ENCODE measurements around the gene NHEJ1. TPM values are rescaled to one million over a fixed set of nuclear protein-coding genes. Genes with fewer than 3 reads are reported as not detected.

The NHEJ1 gene
- total and polyA plus RNA-seq, 2 of the 13 experiments (the other 11 are each of a cell fraction or from before 2014, with no cell fraction given): 30.0 to 30.7 TPM

DNA sequence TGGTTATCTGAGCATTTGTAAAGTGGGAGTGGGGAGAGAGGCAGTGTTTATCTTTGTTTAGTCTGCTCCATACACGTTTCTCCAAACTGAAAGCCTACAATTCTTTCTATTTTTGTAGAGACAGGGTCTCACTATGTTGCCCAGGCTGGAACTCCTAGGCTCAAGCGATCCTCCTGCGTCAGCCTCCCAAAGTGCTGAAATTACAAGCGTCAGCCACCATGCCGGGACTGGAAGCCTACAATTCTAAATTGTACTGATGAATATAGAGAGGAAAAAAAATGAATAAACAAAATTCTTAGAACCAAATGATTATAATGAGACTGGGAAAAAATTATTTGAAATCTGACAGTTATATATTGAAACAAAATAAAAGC lies 44.5 kb upstream of the NHEJ1 start:
- Histone ChIP-seq H3K4me2 (ENCODE audit: low read depth, low read length) (no peak overlapping the region), H3K27me3 (ENCODE audit: control insufficient read depth in 1 of 2, insufficient read depth in 2 of 2, low read length in 2 of 2) (no peaks in the 10 kb centered on the region; a peak in 1 of 5 replicates), H4K20me1 (ENCODE audit: insufficient read depth, low read length) (no peaks in the 10 kb centered on the region), H3K36me3 (replicated peaks in 1 of 2; ENCODE audit: control insufficient read depth in 1 of 2, insufficient read depth in 2 of 2, low read length in 2 of 2) (peaks cover 2 to 11% of the 10 kb centered on the region in 2 experiments), H3K4me3 (replicated peaks in 1 of 3; ENCODE audit: insufficient read depth in 1 of 3, low read depth in 2 of 3, low read length in 3 of 3) (no peak overlapping the region), H3K9me3 (ENCODE audit: low read length) (no peaks in the 10 kb centered on the region), H3K27ac (ENCODE audit: extremely low read length, insufficient read depth, low read length) (no peak overlapping the region), H2AFZ (ENCODE audit: low read length) (no peak overlapping the region), H3K4me1 (ENCODE audit: insufficient read depth, low read length) (peaks cover 53% of the 10 kb centered on the region), H3K79me2 (ENCODE audit: insufficient read depth, low read length) (peaks cover 6% of the 10 kb centered on the region), H3K9ac (ENCODE audit: insufficient read depth, low read depth, low read length) (no peak overlapping the region)
- TF ChIP-seq ZNF121 (CRISPR knock-in tag; IDR thresholded peaks at IDR 0.05) (peak; percentile 75; the same call in 1 of the 2 replicates), PAWR (CRISPR knock-in tag; IDR thresholded peaks at IDR 0.05; ENCODE audit: borderline replicate concordance) (no peak)
- no TSS peak for BruUV-seq (replicated peaks)
- POLR2A ChIA-PET: interaction anchor here (1.4 to 5.6 kb wide), 2 partner anchors 12 to 29 kb away, joined by 3 to 196 read pairs; partner anchors contain the start of genes ABCB6 and CNPPD1
- ATAC-seq: no peak
- intact Hi-C loops (cut with micrococcal nuclease; ENCODE audit: unreplicated experiment): no loop called here
- FAIRE-seq: no peak
- in situ Hi-C loops (cut with HindIII; ENCODE audit: extremely low pct_ligation_motif_present, low pct_unique_long_range_greater_than_20kb): loop anchor here (5.0 kb wide), 1 partner anchor 33 kb away; the partner anchor contains the start of gene SLC23A3
- DNase-seq (ENCODE audit: low spot score): no peak
- CTCF ChIA-PET (ENCODE audit: low intra/inter-chr PET ratio, low total read pairs): interaction anchor here (0.9 kb wide), 1 partner anchor 90 kb away, joined by 3 read pairs; no protein-coding TSS in a partner anchor
- WGBS (ENCODE audit: low lambda C conversion rate): 83% methylated on average over 5 of the region's 5 CpGs

DNA sequence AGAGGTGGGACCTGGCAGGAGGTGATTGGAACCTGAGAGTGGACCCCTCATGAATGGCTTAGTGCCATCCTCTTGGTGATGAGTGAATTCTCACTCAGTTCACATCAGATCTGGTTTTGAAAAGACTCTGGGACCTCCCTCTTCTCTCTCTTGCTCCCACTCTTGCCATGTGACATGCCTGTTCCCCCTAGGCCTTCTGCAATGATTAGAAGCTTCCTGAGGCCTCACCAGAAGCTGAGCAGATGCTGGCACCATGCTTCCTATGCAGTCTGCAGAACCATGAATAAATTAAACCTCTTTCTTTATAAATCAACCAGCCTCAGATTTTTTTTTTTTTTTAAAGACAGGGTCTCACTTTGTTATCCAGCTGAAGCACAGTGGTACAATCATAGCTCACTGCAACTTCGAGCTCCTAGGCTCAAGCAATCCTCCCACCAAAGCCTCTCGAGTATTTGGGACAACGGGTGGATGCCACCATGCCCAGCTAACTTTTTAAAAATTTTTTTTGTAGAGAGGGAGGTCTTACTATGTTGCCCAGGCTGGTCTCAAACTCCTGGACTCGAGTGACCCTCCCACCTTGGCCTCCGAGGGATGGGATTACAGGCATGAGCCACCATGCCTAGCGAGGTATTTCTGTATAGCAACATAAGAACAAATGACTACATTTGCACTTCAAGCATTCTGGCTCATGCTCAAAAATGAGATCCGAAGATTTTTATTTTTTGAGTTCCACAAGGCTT lies 44.0 kb upstream of the NHEJ1 start:
- FAIRE-seq (no peak), DNase-seq (ENCODE audit: low spot score) (no peak), ATAC-seq (no peak)
- intact Hi-C loops (cut with micrococcal nuclease; ENCODE audit: unreplicated experiment) (no loop called here), in situ Hi-C loops (cut with HindIII; ENCODE audit: extremely low pct_ligation_motif_present, low pct_unique_long_range_greater_than_20kb) (loop anchor here (5.0 kb wide), 1 partner anchor 32 kb away; the partner anchor contains the start of gene SLC23A3)
- H3K9ac ChIP-seq (ENCODE audit: insufficient read depth, low read depth, low read length): no peak overlapping the region
- H3K9me3 ChIP-seq (ENCODE audit: low read length): no peaks in the 10 kb centered on the region
- peaks cover 53% of the 10 kb centered on the region for H3K4me1 ChIP-seq (ENCODE audit: insufficient read depth, low read length)
- CTCF ChIA-PET (ENCODE audit: low intra/inter-chr PET ratio, low total read pairs): no interaction called here
- no peaks in the 10 kb centered on the region; a peak in 1 of 5 replicates for H3K27me3 ChIP-seq (ENCODE audit: control insufficient read depth in 1 of 2, insufficient read depth in 2 of 2, low read length in 2 of 2)
- no TSS peak for BruUV-seq (replicated peaks)
- H3K36me3 ChIP-seq (replicated peaks in 1 of 2; ENCODE audit: control insufficient read depth in 1 of 2, insufficient read depth in 2 of 2, low read length in 2 of 2): peaks cover 2 to 6% of the 10 kb centered on the region in 2 experiments
- H3K4me2 ChIP-seq (ENCODE audit: low read depth, low read length): no peak overlapping the region
- H3K79me2 ChIP-seq (ENCODE audit: insufficient read depth, low read length): peaks cover 6% of the 10 kb centered on the region
- TF ChIP-seq ZNF776 (CRISPR knock-in tag; IDR thresholded peaks at IDR 0.05) (0 out of 2 replicates have a peak, but pooled peaks have one; percentile 50), ZNF772 (CRISPR knock-in tag; IDR thresholded peaks at IDR 0.05) (no peak), NFYC (CRISPR knock-in tag; IDR thresholded peaks at IDR 0.05) (no peak)
- no peaks in the 10 kb centered on the region for H4K20me1 ChIP-seq (ENCODE audit: insufficient read depth, low read length)
- H3K4me3 ChIP-seq (replicated peaks in 1 of 3; ENCODE audit: insufficient read depth in 1 of 3, low read depth in 2 of 3, low read length in 3 of 3): no peak overlapping the region
- 88% methylated on average over 7 of the region's 7 CpGs for WGBS (ENCODE audit: low lambda C conversion rate)
- POLR2A ChIA-PET: interaction anchor here (1.3 to 1.4 kb wide), 2 partner anchors 28 to 183 kb away, joined by 3 to 6 read pairs; partner anchors contain the start of genes CNPPD1 and DNPEP
- H2AFZ ChIP-seq (ENCODE audit: low read length): no peak overlapping the region
- H3K27ac ChIP-seq (ENCODE audit: extremely low read length, insufficient read depth, low read length): no peak overlapping the region

Data from HepG2 (cell line).